GM12872 (cell line): ENCODE results near the gene CAMK1D.

Experiments used
- TF ChIP-seq, protein P1 (sequence below): IDR thresholded peaks from 3 replicates; pipeline ENCODE4 v1.5.1; 2011; ENCODE audit warnings: low read depth, mild to moderate bottlenecking, low read length, moderate library complexity; ENCODE audit not compliant: insufficient read depth

The CAMK1D gene

DNA sequence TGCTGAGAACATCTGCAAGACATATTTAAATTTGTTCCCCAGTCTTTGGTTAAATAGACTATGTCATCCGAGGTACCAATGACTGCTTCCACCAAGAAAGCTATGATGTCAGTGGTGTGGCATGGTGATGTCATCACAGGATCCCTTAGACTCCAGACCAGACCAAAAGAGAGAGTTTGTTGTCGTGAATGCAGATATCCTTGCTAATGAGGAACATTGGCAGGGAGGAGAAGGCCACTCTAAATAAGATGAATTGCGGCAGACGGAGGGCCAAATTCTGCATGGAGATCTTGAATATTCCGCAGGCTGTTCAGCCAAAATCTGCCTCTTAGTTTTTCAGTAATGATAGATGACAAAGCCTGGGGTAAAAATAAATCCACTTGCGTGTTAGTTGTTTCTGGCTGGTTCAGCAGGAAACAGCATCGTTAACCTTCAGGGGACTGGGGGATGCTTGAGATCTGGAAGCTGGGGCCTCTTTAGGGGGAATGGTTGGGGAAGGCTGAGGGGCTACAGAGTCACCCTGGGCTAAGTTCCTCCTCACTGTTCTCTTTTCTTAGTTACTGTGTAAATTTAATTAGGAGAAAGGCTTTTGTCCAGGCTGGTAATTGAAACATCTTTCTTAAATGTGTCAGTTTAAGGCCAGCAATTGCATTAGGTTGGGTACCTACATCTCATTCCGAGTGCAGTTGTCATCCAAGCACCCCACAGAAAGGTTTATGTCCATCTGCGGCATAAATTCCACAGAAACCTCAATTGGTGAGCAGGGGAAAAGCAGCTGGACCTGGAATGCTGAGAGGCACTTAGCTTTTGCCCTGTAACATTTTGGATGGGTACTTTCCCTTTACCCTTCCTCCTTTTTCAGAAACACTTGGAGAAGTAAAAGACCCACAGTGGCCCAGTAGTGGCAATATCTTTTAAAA is 11.6 kb upstream of the CAMK1D start:
- TF ChIP-seq, protein P1, sequence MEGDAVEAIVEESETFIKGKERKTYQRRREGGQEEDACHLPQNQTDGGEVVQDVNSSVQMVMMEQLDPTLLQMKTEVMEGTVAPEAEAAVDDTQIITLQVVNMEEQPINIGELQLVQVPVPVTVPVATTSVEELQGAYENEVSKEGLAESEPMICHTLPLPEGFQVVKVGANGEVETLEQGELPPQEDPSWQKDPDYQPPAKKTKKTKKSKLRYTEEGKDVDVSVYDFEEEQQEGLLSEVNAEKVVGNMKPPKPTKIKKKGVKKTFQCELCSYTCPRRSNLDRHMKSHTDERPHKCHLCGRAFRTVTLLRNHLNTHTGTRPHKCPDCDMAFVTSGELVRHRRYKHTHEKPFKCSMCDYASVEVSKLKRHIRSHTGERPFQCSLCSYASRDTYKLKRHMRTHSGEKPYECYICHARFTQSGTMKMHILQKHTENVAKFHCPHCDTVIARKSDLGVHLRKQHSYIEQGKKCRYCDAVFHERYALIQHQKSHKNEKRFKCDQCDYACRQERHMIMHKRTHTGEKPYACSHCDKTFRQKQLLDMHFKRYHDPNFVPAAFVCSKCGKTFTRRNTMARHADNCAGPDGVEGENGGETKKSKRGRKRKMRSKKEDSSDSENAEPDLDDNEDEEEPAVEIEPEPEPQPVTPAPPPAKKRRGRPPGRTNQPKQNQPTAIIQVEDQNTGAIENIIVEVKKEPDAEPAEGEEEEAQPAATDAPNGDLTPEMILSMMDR, result no peak

DNA sequence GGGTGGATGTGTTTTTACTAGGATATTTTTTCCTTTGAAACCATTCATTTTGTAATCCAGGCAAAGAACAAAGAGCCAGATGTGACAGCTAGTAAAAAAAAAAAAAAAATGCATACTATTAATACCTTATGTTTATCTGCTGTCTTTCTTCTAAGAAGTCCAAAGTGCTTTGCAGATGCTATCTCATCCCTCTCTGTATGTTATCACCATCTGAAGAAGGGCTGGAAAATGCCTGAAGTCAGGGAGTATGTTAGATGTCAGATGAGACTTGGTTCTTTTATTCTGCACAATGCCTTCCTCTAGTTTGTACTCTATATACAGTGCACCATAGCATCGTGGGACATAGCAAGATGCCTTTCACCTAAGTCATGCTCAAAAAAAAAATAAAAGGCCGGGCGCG is 10.4 kb upstream of the CAMK1D start:
- TF ChIP-seq, protein P1, result no peak

DNA sequence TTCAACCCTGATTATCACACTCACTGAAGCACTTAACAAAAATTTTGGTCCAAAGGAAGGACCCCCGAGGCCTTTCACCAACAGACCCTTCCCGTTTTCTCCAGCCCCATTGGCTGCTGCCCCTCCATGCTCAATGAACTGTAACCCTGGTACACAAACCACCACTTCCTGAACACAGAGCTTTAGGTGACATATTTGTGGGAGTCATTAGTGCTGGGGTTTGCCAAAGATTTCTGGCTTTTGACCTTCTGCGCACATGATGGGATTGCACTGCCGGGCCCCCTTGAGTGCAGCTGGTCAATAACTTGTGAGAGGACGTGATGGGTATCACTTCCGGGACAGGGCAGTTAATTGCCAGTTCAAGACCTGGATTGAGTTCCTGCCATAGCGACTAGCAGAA is 9.0 kb upstream of the CAMK1D start:
- TF ChIP-seq, protein P1, result no peak

DNA sequence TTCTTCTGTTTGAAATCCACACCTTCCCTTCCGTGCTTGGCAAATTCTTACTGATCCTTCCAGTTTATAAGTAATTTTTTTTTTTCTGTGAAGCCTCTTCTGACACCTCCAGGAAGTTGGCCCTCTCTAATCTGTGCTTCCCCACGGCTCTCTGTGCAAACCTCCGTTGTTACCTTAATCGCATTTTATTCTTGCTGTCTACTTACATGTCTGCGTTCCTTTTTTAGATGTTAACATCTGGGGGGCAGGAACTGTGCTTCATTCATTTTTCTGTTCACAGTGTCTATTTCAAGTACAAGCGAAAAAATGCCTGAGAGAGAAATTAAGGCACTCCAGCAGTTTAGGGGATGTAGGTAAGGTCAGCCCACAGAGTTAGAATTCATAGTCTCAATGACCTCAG is 8.4 kb upstream of the CAMK1D start:
- TF ChIP-seq, protein P1, result no peak

DNA sequence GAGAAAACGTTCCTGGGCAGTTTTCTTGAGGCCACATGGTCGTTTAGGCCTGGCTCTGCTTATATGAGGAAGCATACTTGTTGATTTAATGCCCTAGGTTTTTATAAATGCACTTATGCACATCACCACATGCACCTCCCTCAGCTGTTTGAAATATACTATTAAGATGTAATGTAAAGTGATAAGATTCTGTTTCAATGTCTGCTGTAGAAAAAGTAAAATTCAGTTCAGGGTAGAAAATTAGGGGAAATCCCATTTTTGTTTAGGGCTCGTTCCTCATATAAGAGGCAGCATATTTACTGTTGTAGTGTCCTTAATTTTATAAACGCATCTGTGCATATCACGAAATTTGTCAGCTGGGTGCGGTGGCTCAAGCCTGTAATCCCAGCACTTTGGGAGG is 7.8 kb upstream of the CAMK1D start:
- TF ChIP-seq, protein P1, result no peak

DNA sequence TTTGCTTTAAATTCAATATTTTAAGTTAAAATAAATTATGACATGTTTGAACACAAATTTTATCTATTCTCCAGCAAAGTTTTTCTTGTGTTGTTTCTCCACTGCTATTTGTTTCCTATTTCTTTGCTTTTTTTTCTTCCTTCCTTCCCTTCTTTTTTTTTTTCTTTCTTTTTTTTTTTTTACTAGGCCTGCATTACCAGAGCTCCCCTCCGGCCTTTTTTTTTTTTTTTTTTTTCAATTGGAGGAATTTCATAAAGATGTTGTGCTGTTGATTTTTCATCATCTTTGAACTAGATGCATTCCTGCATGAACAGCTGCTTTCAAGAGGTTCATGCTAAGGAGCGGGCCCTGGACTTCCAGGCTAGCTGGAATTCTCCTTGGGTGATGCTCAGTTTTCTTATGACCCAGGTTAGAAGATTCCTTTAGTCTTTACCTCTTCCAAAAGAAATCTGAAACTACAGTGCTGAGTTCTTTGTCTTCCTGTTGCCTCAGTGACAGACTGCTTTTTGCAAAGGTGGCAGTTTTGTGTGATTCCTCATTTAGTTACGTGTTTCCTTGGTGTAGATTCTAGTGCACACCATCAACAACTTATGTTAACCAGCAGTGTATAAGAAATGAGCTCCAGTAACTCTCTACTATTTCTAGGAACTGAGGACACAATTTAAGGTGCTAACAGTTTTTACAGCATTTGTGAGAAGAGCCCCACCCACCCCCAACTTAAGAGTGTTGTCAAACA is 4.8 kb upstream of the CAMK1D start:
- TF ChIP-seq, protein P1, result no peak

DNA sequence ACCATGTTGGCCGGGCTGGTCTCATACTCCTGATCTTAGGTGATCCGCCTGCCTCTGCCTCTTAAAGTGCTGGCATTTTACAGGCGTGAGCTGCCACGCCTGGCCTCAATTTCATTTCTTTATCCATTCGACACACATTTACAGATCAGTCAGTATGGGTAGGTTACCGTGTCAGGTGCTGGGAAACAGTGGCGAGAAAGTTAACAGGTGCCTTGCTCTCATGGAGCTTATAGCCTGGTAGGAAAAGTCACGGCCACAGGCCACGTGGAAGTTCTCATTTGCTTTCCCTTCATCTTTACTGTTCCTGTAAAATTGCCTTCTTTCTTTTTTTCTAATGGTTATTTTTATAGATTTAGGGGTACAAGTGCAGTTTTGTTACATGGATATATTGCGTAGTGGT is 2.6 kb upstream of the CAMK1D start:
- TF ChIP-seq, protein P1, result no peak
